GM12801 (cell line): ENCODE measurements around the gene KLHDC3.

Experiments
- CTCF ChIP-seq: IDR thresholded peaks from one replicate; pipeline ENCODE4 v1.5.1; 2011; ENCODE audit warnings: control low read depth; ENCODE audit not compliant: insufficient read length; ENCODE audit errors: extremely low read depth

Gene KLHDC3

DNA sequence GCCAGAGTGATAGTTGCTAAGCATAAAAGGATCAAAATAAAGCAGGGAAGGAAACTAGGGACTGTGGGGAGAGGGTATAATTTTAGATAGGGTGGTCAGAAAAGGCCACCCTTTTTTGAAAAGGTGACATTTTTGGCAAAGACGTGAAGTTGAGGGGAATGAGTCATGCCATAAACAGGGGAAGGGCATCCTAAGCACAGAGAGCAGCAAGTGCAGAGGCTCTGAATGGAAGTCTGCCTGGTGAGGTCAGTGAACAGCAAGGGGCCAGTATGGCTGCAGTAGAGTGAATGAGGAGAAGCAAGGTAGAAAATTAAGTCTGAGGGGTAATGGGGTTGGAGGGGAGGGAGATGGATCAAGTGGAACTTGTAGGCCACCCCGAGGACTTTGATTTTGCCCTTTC is 47.8 kb downstream of the KLHDC3 start:
- TF ChIP-seq CTCF = no peak

- no peak for TF ChIP-seq CTCF
Observed at GRCh38 chr6:43062818-43063217, 48.8 kb downstream of the KLHDC3 start.

- no peak for TF ChIP-seq CTCF
Observed at GRCh38 chr6:43070028-43070632, 56.1 kb downstream of the KLHDC3 start.
